ENCODE data around the gene SNX9. TPM values are rescaled to one million over a fixed set of nuclear protein-coding genes. Genes with fewer than 3 reads are reported as not detected.
"Not testable (repeated sequence)": the region's sequence is repeated elsewhere in the genome, so short reads cannot be mapped to it uniquely, and the experiment has no call there.

Gene SNX9
- total RNA-seq, 3 donors from 2014 or later: 39.0 to 52.5 (median 42.8) TPM

DNA sequence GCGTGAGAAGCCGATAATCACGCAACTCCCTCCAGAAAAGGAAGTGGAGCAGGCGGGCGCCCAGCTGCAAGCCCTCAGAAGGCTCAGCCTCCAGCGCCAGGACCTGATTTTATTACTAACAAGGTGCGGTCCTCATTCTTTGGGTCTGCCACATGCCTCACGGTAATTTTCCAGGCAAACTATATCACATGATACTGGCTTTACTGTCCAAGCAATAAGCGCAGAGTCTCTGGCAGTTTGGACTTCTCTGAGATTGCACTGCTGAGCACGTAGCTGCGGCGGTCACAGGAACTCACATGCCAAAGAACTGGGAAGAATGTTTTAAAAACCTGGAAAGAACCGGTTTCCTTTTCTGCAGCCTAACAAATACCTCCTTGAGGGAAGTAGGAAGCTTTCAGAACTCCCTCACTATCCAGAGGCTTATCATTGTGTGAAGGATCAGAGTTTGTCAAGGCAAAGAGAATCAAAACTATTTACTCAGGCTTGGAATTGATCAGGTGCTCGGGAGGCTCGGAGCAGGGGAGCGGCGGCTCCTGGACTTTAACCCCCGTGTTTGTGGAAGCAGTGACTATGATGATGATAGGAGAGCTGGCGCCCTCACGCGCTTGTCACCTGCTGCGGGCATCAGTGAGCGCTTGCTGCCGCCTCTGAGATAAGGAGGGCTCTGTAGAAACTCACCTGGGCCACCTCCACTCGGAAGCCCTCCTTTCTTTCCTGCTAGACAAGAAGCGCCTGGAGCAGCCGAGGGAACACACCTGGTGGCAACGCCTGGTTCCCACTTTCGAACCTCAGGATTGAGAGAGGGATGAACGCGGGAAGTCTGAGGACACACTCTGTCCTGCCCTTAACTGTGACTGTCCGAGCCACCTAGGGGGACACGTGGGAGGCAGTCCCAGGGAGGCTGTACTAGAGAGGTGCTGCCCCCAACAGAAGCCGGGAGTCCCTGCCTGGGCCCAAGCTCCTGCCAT, 131.4 kb downstream of the SNX9 start:
- Mint-ChIP-seq H3K9me3 (peaks cover 25% of the 10 kb centered on the region), H3K4me3 (no peak overlapping the region), H3K36me3 (ENCODE audit: insufficient read depth) (peaks cover 5% of the 10 kb centered on the region), H3K27me3 (ENCODE audit: low read depth) (peaks cover 3% of the 10 kb centered on the region), H3K4me1 (ENCODE audit: low read depth) (no peaks in the 10 kb centered on the region)
- DNase-seq (no peak), ATAC-seq (no peak)

DNA sequence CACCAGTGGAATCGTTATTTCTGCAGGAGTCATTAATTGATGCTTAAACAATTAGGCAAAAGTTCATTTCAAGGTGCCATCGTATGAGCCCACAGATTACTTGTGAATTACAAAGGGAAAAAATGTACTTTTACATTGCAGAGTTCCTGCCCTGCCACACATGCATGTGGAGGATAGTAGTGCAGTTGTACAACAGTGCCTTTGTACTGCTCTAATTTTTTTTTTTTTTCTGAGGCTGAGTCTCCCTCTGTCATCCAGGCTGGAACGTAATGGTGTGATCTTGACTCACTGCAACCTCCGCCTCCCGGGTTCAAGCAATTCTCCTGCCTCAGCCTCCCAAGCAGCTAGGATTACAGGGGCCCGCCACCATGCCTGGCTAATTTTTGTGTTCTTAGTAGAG, 132.6 kb downstream of the SNX9 start:
- Mint-ChIP-seq H3K27me3 (ENCODE audit: low read depth) (peaks cover 3% of the 10 kb centered on the region), H3K9me3 (peaks cover 20% of the 10 kb centered on the region), H3K4me1 (ENCODE audit: low read depth) (no peaks in the 10 kb centered on the region), H3K36me3 (ENCODE audit: insufficient read depth) (peaks cover 5% of the 10 kb centered on the region), H3K4me3 (no peak overlapping the region)
- ATAC-seq (no peak), DNase-seq (no peak)

GRCh38 chr6:157956171-157956730, 133.2 kb downstream of the SNX9 start:
- ATAC-seq: no peak
- Mint-ChIP-seq H3K4me3 (no peak overlapping the region), H3K36me3 (ENCODE audit: insufficient read depth) (peaks cover 5% of the 10 kb centered on the region), H3K4me1 (ENCODE audit: low read depth) (peaks cover 2% of the 10 kb centered on the region), H3K27me3 (ENCODE audit: low read depth) (peaks cover 4% of the 10 kb centered on the region), H3K9me3 (peaks cover 16% of the 10 kb centered on the region)
- DNase-seq: no peak

DNA sequence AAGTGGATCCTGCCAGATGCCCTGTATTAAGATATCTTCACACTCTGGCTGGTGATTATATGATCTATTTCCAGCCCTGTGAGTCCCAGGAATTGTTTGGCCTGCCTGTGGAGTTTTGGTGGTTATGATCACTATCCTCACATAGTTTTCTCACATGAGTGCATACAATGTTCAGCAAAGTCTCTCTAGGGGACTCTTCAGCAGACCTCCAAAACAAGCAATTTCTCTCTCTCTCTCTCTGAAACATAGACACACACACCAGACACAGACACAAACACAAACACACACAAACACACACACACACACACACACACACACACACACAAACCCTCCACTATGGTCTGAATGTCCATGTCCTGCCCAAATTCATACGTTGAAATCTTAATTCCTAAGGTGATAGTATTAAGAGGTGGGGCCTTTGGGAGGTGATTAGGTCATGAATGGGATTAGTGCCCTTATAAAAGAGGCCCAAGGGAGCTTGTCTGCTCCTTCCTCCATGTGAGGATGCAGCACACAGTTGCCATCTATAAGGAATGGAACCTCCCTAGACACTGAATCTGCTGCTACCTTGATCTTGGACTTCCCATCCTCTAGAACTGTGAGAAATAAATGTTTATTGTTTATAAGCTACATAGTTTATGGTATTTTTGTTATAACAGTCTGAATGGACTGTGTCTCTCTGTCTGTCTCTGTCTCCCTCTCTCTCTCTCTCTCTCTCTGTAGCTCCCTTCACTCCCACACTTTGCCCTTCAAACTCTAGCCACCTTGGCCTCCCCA, 136.6 kb downstream of the SNX9 start:
- peaks cover 11% of the 10 kb centered on the region for H3K4me1 Mint-ChIP-seq (ENCODE audit: low read depth)
- peaks cover 3% of the 10 kb centered on the region for H3K27me3 Mint-ChIP-seq (ENCODE audit: low read depth)
- ATAC-seq: no peak
- H3K36me3 Mint-ChIP-seq (ENCODE audit: insufficient read depth): peaks cover 5% of the 10 kb centered on the region
- peaks cover 16% of the 10 kb centered on the region for H3K9me3 Mint-ChIP-seq
- H3K4me3 Mint-ChIP-seq: no peak overlapping the region
- no peak for DNase-seq

GRCh38 chr6:157961153-157961831, 138.2 kb downstream of the SNX9 start:
- peaks cover 19% of the 10 kb centered on the region for H3K9me3 Mint-ChIP-seq
- H3K36me3 Mint-ChIP-seq (ENCODE audit: insufficient read depth): peaks cover 5% of the 10 kb centered on the region
- ATAC-seq (no peak), DNase-seq (no peak)
- H3K4me1 Mint-ChIP-seq (ENCODE audit: low read depth): peaks cover 11% of the 10 kb centered on the region
- peaks cover 3% of the 10 kb centered on the region for H3K27me3 Mint-ChIP-seq (ENCODE audit: low read depth)
- no peak overlapping the region for H3K4me3 Mint-ChIP-seq

GRCh38 chr6:157961832-157962575, 139.0 kb downstream of the SNX9 start:
- Mint-ChIP-seq H3K36me3 (ENCODE audit: insufficient read depth) (peaks cover 5% of the 10 kb centered on the region), H3K4me3 (no peak overlapping the region), H3K27me3 (ENCODE audit: low read depth) (peaks cover 3% of the 10 kb centered on the region), H3K9me3 (peaks cover 19% of the 10 kb centered on the region), H3K4me1 (ENCODE audit: low read depth) (peaks cover 11% of the 10 kb centered on the region)
- ATAC-seq (no peak), DNase-seq (no peak)

DNA sequence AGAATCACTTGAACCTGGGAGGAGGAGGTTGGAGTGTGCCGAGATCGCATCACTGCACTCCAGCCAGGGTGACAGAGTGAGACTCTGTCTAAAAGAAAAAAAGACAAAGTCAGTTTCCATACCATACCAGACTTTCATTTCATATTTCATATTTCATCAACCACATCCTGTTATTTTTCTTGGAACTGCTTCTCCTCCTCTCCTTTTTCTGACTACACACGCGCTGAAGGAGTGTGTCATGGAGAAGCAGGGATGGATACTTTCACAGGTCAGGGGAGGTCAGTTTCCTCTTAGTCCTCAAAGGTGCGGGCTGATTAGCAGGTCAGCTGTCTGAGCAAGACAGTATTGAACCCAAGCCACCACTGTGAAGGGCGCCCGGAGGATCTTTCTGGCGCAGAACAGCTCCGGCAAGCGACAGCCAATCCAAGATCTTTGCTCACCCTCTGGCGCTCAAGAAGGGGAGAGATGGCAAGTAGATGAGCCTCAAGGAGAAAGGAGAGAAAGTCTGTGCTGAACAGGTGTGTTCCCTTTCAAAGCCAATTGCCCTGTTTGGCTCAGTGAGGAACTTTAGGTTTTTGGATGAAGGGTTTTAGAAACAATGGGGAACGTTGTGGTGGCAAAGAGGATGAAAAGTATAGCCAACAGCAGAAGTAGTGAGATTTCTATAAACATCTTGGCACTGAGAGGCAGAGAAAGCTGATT, 139.7 kb downstream of the SNX9 start:
- no peak for DNase-seq
- peak; percentile 69 to 71 for ATAC-seq
- peaks cover 19% of the 10 kb centered on the region for H3K9me3 Mint-ChIP-seq
- H3K4me1 Mint-ChIP-seq (ENCODE audit: low read depth): peaks cover 11% of the 10 kb centered on the region
- peaks cover 5% of the 10 kb centered on the region for H3K36me3 Mint-ChIP-seq (ENCODE audit: insufficient read depth)
- peaks cover 3% of the 10 kb centered on the region for H3K27me3 Mint-ChIP-seq (ENCODE audit: low read depth)
- H3K4me3 Mint-ChIP-seq: peak overlapping the region; percentile 4

GRCh38 chr6:157964100-157964499, 141.1 kb downstream of the SNX9 start:
- Mint-ChIP-seq H3K4me3 (no peak overlapping the region), H3K27me3 (ENCODE audit: low read depth) (peaks cover 3% of the 10 kb centered on the region), H3K36me3 (ENCODE audit: insufficient read depth) (peaks cover under 1% of the 10 kb centered on the region), H3K9me3 (peaks cover 12% of the 10 kb centered on the region), H3K4me1 (ENCODE audit: low read depth) (peaks cover 11% of the 10 kb centered on the region)
- DNase-seq: no peak
- ATAC-seq: no peak

GRCh38 chr6:157965387-157965786, 142.3 kb downstream of the SNX9 start:
- no peak overlapping the region for H3K4me3 Mint-ChIP-seq

DNA sequence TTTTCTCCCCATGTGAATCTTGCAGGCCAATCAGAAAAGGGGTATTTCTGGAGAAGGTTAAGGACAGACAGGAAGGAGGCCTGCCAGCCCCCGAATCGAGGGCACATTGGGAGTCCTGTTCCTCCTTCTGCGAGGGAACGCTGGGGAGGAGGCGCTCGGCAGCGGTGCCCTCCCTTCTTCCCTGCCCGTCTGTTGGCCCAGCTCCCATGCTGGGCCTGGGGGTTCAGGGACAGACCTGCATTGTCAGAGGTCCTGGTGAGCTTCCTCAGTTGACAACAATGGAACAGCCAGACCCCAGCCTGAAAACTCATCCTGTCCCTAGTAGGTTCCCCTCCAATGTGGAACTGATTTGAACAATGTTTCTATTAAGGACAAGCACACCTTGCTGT, 143.5 kb downstream of the SNX9 start:
- DNase-seq: no peak
- no peaks in the 10 kb centered on the region for H3K36me3 Mint-ChIP-seq (ENCODE audit: insufficient read depth)
- peaks cover 9% of the 10 kb centered on the region for H3K4me1 Mint-ChIP-seq (ENCODE audit: low read depth)
- H3K9me3 Mint-ChIP-seq: peaks cover 3% of the 10 kb centered on the region
- H3K4me3 Mint-ChIP-seq: no peak overlapping the region
- no peak for ATAC-seq
- peaks cover 3% of the 10 kb centered on the region for H3K27me3 Mint-ChIP-seq (ENCODE audit: low read depth)

More at GRCh38 chr6:157965387-157965786, 142.3 kb downstream of the SNX9 start:
- no peaks in the 10 kb centered on the region for H3K36me3 Mint-ChIP-seq (ENCODE audit: insufficient read depth)
- DNase-seq (no peak), ATAC-seq (no peak)
- peaks cover 11% of the 10 kb centered on the region for H3K4me1 Mint-ChIP-seq (ENCODE audit: low read depth)
- H3K9me3 Mint-ChIP-seq: peaks cover 3% of the 10 kb centered on the region
- H3K27me3 Mint-ChIP-seq (ENCODE audit: low read depth): peaks cover 3% of the 10 kb centered on the region

GRCh38 chr6:157967020-157967419, 144.0 kb downstream of the SNX9 start:
- H3K9me3 Mint-ChIP-seq: peaks cover 3% of the 10 kb centered on the region
- no peak overlapping the region for H3K4me3 Mint-ChIP-seq
- no peaks in the 10 kb centered on the region for H3K36me3 Mint-ChIP-seq (ENCODE audit: insufficient read depth)
- DNase-seq (no peak), ATAC-seq (no peak)
- peaks cover 4% of the 10 kb centered on the region for H3K27me3 Mint-ChIP-seq (ENCODE audit: low read depth)
- peaks cover 9% of the 10 kb centered on the region for H3K4me1 Mint-ChIP-seq (ENCODE audit: low read depth)

DNA sequence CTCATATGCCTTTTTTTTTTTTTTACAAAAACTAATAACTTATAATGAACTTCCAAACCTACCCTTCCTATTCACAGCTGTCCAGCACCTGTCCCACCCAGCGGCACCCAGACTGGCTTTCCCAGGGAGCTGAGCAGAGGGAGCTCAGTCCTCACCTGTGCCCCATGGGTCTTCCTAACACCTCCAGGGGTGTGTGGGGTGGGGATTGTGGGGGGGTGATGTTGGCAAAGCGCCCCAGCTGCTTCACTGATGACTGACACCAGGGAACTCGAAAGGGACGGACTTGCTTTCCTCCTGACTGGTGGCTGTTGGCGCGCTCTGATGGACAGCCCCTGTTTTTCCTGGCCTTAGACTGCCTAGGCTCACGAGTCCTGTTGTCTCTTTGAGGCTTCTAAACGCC, 144.4 kb downstream of the SNX9 start:
- Mint-ChIP-seq H3K36me3 (ENCODE audit: insufficient read depth) (no peaks in the 10 kb centered on the region), H3K4me3 (no peak overlapping the region), H3K9me3 (peaks cover 3% of the 10 kb centered on the region), H3K27me3 (ENCODE audit: low read depth) (peaks cover 4% of the 10 kb centered on the region), H3K4me1 (ENCODE audit: low read depth) (peaks cover 8% of the 10 kb centered on the region)
- ATAC-seq: no peak
- DNase-seq: no peak

DNA sequence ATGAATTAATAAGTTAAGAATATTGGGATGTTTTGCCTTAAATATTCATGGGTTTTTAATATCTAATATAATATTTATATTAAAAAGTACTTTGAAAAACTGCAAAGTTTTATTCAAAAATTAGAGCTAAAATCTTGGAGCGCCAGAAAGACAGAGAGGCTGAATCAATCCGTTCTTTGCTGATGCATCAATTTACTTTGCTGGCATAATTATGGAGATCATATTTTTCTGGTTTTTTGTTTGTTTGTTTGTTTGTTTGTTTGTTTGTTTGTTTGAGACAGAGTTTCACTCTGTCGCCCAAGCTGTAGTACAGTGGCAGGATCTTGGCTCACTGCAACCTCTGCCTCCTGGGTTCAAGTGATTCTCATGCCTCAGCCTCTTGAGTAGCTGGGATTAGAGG, 149.1 kb downstream of the SNX9 start:
- H3K4me1 Mint-ChIP-seq (ENCODE audit: low read depth); H3K36me3 Mint-ChIP-seq (ENCODE audit: insufficient read depth); H3K9me3 Mint-ChIP-seq; DNase-seq; ATAC-seq; H3K4me3 Mint-ChIP-seq; H3K27me3 Mint-ChIP-seq (ENCODE audit: low read depth): not testable (repeated sequence)
